ENCODE measurements around the gene DYTN.

Gene DYTN

DNA sequence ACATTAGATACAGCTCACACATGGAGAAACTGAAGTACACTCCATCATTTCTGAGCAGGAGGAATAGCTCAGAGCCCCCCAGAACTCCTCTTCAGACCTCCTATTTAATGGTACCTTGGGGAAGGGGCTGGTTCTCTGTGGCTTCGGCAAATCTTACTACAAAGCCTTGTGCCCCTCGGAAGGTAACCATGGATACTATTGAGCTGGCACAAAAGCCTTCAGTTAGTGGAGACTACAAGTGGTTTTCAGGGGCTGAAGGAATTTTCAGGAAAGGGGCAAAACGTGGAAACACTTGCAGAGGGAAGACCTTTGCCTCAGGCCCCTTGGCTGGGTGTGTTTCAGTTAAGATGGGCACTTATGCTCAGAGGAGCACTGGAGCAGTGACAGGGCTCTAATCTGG, 77.0 kb downstream of the DYTN start:
- no peak overlapping the region for H3K4me3 ChIP-seq (ENCODE audit: low read depth, low read length)
- TF ChIP-seq, protein P1, sequence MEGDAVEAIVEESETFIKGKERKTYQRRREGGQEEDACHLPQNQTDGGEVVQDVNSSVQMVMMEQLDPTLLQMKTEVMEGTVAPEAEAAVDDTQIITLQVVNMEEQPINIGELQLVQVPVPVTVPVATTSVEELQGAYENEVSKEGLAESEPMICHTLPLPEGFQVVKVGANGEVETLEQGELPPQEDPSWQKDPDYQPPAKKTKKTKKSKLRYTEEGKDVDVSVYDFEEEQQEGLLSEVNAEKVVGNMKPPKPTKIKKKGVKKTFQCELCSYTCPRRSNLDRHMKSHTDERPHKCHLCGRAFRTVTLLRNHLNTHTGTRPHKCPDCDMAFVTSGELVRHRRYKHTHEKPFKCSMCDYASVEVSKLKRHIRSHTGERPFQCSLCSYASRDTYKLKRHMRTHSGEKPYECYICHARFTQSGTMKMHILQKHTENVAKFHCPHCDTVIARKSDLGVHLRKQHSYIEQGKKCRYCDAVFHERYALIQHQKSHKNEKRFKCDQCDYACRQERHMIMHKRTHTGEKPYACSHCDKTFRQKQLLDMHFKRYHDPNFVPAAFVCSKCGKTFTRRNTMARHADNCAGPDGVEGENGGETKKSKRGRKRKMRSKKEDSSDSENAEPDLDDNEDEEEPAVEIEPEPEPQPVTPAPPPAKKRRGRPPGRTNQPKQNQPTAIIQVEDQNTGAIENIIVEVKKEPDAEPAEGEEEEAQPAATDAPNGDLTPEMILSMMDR (IDR thresholded peaks at IDR 0.05; ENCODE audit: low read depth, low read length, missing control alignments): no peak
- no peak for DNase-seq (ENCODE audit: low read depth)

DNA sequence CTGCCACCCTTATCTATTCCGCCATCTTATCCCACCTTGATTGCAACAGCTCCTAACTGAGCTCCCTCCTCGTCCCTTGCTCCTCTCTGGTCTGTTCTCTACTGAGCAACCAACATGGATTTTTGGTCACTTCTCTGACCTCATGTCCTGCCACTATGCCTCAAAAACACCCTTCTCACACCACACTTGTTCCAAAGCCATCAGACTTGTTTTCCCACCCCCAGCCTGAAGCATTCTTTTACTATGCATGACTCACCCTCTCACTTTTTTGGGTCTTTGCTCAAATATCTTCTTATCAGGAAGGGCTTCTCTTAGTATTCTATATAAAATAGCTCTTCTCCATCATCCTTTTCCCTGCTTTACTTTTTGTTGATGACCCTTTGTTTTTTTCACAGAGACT, 78.6 kb downstream of the DYTN start:
- TF ChIP-seq, protein P1 (IDR thresholded peaks at IDR 0.05; ENCODE audit: low read depth, low read length, missing control alignments): no peak
- DNase-seq (ENCODE audit: low read depth): no peak
- H3K4me3 ChIP-seq (ENCODE audit: low read depth, low read length): no peak overlapping the region

DNA sequence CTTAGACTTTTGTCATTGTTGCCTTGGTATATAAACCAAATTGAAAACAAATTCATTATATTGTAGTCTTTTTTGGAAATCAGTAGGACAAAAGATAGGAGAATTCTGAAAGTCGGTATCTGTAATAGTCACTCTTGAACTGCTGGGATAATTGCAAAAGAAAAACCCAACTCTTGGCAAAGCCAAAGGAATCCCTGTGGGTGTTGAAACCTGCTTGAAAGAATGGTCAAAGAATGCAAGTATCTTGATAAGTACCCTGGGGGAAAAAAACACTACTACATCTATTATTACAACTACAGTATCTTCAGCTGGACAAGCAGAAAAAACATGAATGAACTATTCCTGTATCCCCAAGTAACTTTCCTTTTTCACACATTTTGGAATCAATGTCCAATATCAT, 83.2 kb downstream of the DYTN start:
- H3K4me3 ChIP-seq (ENCODE audit: low read depth, low read length): no peak overlapping the region
- DNase-seq (ENCODE audit: low read depth): no peak
- TF ChIP-seq, protein P1 (IDR thresholded peaks at IDR 0.05; ENCODE audit: low read depth, low read length, missing control alignments): no peak

DNA sequence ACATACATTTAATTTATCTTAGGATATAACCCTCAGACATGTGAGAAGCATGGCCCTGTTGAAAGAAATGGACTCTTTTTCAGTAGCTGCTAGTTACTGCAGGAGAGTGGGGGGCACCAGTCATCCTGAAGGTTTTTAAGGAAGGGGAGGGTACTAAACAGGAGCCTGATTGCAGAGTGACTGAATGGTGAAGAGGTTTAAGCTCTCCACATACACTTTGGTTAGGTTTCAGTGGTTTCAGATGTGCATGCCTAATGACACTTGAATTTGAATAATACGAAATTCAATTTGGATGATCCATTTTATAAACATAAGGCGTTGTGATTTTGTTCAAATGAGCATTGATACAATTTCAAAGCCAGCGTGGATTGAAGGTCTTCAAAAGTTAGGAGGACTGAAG, 86.9 kb downstream of the DYTN start:
- TF ChIP-seq, protein P1 (IDR thresholded peaks at IDR 0.05; ENCODE audit: low read depth, low read length, missing control alignments): no peak
- H3K4me3 ChIP-seq (ENCODE audit: low read depth, low read length): no peak overlapping the region
- DNase-seq (ENCODE audit: low read depth): no peak

DNA sequence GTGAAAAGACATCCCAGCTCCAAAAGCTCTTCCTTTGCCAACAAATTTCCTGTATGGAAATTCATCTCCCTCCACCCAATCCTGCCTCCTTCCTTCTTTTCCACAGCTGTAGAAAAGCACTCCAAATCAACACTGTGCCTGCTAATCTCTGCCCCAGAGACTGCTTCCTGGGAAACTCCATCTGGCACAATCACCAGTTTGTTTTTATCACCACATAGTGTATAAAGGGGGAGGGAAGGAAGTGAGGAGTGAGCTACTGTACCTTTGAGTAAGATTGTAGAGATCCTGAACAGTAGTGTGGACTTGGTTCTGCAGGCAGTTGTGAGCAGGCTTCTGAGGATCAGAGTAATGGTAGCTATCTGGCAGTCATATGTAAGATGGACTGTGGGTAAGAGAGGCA, 90.6 kb downstream of the DYTN start:
- TF ChIP-seq, protein P1 (IDR thresholded peaks at IDR 0.05; ENCODE audit: low read depth, low read length, missing control alignments): no peak
- no peak overlapping the region for H3K4me3 ChIP-seq (ENCODE audit: low read depth, low read length)
- no peak for DNase-seq (ENCODE audit: low read depth)

DNA sequence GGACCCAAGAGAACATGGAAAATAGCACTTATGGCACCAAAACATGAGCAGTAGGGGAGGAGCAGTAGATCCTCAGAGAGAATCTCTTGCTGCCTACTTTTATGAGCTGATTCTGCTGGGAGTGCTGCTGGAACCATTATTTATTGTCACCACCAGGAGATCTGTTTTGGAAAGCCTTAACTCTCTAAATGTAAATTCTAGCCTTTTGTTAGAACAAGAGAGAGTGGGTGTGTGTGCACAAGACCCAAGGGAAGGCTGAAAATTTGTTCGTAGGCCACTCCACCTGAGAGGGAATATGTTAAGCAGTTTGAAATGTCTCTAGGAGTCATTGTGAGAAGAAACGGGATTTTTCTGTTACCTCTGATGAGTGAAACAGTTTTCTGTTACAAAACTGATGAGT, 92.1 kb downstream of the DYTN start:
- H3K4me3 ChIP-seq (ENCODE audit: low read depth, low read length): no peak overlapping the region
- TF ChIP-seq, protein P1 (IDR thresholded peaks at IDR 0.05; ENCODE audit: low read depth, low read length, missing control alignments): no peak
- no peak for DNase-seq (ENCODE audit: low read depth)

DNA sequence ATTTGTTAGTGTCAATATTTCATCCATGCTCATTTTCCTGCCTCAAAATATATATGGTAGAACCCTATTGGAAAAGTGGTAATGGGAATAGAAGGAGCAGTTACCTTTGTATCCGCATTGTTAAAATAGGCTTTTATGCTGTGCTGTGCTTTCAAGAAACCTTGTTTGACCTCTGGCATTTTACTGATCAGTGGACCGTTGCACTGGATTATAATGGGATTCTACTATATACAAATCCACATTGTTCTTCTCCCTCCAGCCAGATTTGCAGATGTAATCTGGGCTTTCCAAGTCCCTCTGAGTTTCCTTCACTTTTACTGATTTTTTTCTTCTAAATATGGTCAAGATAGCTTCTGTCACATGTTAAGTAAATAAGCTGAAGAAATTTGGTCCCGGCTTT, 99.2 kb downstream of the DYTN start:
- TF ChIP-seq, protein P1 (IDR thresholded peaks at IDR 0.05; ENCODE audit: low read depth, low read length, missing control alignments): no peak
- H3K4me3 ChIP-seq (ENCODE audit: low read depth, low read length): no peak overlapping the region
- DNase-seq (ENCODE audit: low read depth): no peak

All from GM12864 (cell line).